AG10803 (cell line): ENCODE results near the gene NPL.

Experiments used
- DNase-seq: peaks from one replicate; pipeline ENCODE4 v3.0.0; 2010; ENCODE audit warnings: low read depth
- H3K4me3 ChIP-seq: 2 replicates; pipeline ENCODE4 v1.5.1; 2011; ENCODE audit warnings: mild to moderate bottlenecking, low read length, control low read depth
- TF ChIP-seq, protein P1 (sequence below): conservative IDR thresholded peaks from 2 replicates; pipeline ENCODE4 v1.5.1; 2011; ENCODE audit warnings: mild to moderate bottlenecking, low read length, control low read depth, inconsistent platforms

NPL gene

DNA sequence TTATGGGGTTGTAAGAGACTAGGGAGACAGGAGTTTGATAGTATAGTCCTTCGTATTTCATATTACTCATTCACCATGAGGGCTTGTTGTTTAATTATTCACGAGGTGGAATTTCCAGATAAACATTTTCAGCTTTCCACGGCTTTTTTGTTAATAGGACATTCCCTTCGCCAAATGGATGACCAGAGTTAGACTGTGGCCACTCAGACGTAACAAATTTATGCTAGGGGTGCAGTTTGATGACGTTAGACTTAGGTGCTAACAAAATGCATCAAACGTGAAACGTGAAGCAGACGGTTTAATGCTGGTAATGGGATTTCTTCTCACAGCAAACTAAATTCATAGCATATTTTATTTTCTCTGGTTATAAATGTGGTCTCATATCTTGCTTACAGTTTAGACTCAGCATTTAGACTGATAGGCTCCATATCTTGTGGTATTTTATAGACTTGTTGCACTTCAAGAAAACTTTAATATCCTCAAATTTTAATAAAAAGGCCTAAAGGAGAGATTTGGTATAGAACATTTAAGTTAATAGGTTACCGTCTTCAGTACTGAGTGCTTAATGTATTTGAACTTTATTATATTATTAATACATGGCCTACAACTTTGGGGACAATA lies 51.9 kb downstream of the NPL start:
- TF ChIP-seq, protein P1, sequence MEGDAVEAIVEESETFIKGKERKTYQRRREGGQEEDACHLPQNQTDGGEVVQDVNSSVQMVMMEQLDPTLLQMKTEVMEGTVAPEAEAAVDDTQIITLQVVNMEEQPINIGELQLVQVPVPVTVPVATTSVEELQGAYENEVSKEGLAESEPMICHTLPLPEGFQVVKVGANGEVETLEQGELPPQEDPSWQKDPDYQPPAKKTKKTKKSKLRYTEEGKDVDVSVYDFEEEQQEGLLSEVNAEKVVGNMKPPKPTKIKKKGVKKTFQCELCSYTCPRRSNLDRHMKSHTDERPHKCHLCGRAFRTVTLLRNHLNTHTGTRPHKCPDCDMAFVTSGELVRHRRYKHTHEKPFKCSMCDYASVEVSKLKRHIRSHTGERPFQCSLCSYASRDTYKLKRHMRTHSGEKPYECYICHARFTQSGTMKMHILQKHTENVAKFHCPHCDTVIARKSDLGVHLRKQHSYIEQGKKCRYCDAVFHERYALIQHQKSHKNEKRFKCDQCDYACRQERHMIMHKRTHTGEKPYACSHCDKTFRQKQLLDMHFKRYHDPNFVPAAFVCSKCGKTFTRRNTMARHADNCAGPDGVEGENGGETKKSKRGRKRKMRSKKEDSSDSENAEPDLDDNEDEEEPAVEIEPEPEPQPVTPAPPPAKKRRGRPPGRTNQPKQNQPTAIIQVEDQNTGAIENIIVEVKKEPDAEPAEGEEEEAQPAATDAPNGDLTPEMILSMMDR, result no peak
- peak overlapping the region; percentile 5 for H3K4me3 ChIP-seq
- DNase-seq, result peak; percentile 11

DNA sequence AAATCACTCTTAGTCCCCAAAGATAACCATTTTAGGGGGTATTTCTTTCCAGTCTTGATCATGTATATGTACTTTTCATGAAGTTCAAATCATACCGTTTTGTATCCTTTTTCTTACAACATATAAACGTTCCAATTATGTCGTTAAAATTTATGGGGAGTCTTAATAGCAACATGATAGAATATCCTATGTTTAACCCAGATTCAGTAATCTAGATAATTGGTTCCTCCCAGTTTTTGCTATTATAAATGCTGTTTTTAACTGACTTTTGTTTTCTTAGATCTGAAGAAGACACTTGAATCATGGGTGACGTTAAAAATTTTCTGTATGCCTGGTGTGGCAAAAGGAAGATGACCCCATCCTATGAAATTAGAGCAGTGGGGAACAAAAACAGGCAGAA lies 52.7 kb downstream of the NPL start:
- TF ChIP-seq, protein P1, result no peak
- DNase-seq, result no peak
- no peak overlapping the region for H3K4me3 ChIP-seq

DNA sequence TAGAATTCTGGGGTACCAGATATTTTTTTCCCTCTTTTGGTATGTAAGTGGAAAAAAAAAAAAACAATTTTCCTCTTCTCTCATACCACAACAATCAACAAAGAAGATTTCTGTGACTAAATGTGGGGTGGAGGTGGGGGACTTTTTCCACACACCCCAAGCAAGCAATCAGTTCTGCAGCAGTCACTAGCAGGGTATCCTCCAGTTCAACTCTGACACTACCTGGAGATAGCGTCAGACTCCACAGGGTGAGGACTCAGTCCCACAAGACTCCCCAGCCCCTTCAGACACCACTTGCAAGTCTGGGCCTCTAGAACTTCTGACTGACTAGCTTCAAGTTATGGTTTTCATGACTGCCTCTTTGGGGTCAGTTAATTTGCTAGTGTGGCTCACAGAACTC lies 55.8 kb downstream of the NPL start:
- H3K4me3 ChIP-seq, result no peak overlapping the region
- TF ChIP-seq, protein P1, result no peak
- DNase-seq, result no peak

DNA sequence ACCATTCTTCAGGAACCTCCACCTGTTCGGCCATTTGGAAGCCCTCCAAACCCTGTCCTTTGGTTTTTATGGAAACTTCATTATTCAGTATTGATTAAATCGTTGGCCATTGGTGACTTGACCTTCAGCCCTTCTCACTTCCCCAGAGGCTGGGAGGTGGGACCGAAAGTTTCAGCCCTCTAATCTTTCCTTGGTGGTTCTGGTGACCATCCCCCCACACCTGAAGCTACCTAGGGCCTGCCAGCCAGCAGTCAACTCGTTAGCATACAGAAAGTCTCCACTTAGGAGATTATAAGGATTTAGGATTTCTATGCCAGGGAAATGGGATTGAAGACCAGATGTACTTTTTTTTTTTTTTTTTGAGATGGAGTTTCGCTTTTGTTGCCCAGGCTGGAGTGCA lies 56.3 kb downstream of the NPL start:
- H3K4me3 ChIP-seq, result no peak overlapping the region
- TF ChIP-seq, protein P1, result no peak

DNA sequence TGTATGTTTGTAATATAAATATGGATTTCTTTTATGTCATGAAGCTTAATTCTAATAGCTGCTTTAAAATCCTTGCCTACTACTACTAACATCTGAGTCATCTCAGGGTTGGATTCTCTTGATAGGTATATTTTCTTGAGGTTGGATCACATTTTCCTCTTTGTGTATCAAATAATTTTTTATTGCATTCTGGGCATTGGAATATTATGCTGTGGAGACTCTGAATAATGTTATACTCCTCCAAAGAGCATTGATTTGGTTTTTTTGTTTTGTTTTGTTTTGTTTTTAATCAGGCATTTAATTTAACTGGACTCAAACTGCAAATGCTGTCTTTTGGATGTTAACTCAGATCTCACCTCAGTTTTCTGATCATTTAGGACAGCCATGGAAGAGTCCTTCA lies 57.5 kb downstream of the NPL start:
- TF ChIP-seq, protein P1, result no peak
- no peak for DNase-seq
- H3K4me3 ChIP-seq, result no peak overlapping the region

More for the DNA sequence above, 56.3 kb downstream of the NPL start:
- DNase-seq, result no peak

DNA sequence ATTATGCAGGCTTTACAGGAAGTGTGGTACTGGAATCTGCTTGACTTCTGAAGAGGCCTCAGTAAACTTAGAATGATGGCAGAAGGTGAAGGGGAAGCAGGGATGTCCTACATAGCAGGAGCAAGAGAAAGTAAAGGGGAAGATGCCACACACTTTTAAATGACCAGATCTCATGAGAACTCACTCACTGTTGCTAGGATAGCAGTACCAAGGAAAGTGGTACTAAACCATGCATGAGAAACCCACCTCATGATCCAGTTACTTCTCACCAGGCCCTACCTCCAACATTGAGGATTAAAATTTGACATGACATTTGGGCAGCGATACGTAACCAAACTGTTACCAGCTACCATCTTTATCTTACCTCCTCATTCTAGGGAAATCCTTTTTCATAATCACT lies 59.2 kb downstream of the NPL start:
- no peak for DNase-seq
- TF ChIP-seq, protein P1, result no peak

DNA sequence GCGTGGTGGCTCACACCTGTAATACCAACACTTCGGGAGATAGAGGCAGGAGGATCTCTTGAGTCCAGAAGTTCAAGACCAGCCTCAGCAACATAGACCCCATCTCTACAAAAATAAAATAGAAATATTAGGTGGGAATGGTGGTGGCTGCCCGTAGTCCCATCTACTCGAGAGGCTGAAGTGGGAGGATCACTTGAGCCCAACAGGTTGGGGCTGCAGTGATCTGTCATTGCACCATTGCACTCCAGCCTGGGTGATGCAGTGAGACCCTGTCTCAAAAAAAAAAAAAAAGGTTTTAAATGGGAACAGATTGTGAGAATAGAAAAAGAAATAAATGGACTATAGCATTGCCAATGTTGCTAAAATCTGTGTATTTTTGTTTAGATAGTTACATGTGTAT lies 60.7 kb downstream of the NPL start:
- no peak for DNase-seq
- TF ChIP-seq, protein P1, result no peak
- H3K4me3 ChIP-seq, result no peak overlapping the region

More for the DNA sequence above, 59.2 kb downstream of the NPL start:
- H3K4me3 ChIP-seq, result no peak overlapping the region
